GM23248 (cell line): Measurements from ENCODE around the gene ABCG1.

Experiments used
- EZH2 ChIP-seq: fragments of 200-600 bp; sonication (generic); IDR thresholded peaks from 2 replicates; pipeline ENCODE4 v1.6.1; 2018; ENCODE audit warnings: antibody characterized with exemption, mild to moderate bottlenecking; ENCODE audit not compliant: insufficient read depth, poor library complexity, severe bottlenecking
- EZH2phosphoT487 ChIP-seq: fragments of 200-600 bp; sonication (generic); IDR thresholded peaks from 2 replicates; pipeline ENCODE4 v1.6.1; 2018; ENCODE audit warnings: antibody characterized with exemption, moderate library complexity, mild to moderate bottlenecking, low read depth; ENCODE audit not compliant: insufficient read depth

DNA sequence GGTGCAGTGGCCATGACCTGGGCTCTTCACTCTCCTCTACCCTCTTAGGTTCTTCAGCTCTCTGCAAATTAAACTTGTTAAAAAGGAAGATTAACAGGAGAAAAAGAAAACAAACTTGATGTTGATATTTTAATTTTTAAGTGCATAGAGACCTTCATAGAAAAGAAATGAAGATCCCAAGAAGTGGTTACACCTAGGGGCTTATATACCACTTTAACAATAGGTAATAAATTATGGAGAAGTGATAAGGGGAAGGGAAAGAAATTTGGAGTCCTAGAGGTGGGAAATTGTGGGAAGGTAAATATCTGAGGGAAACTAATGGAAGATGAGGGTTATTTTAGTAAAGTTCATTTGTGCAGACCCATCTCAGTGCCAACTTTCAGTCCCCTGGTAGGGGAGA lies 112.7 kb downstream of the ABCG1 start:
- TF ChIP-seq EZH2phosphoT487 (no peak), EZH2 (no peak)
